H1 (cell line): ENCODE data around the gene TOP3A. TPM values are rescaled to one million over a fixed set of nuclear protein-coding genes. Genes with fewer than 3 reads are reported as not detected.
A peak's percentile ranks its signal among the peaks of the same experiment; 100 is the strongest.

Experiments
- JUND ChIP-seq: IDR thresholded peaks from 2 replicates; pipeline ENCODE4 v1.6.1; 2011; ENCODE audit warnings: mild to moderate bottlenecking, improper control_type of control experiment, low read length
- KDM4A ChIP-seq: IDR thresholded peaks from one replicate; pipeline ENCODE4 v1.7.1; 2012; ENCODE audit warnings: low read depth, mild to moderate bottlenecking, moderate library complexity, low read length, inconsistent platforms; ENCODE audit not compliant: severe bottlenecking
- RAD21 ChIP-seq, 2 experiments: IDR thresholded peaks in 1 of 2; conservative IDR thresholded peaks in 1 of 2; 2 replicates each; pipeline ENCODE4 v1.6.1; 2011; ENCODE audit warnings: low read depth in 2 of 2, low read length in 2 of 2, improper control_type of control experiment in 1 of 2, inconsistent platforms in 1 of 2, mild to moderate bottlenecking in 1 of 2, moderate library complexity in 1 of 2
- TEAD4 ChIP-seq: IDR thresholded peaks from 2 replicates; pipeline ENCODE4 v1.6.1; 2012; ENCODE audit warnings: low read depth, low read length, inconsistent platforms, mixed read lengths
- ZNF274 ChIP-seq: IDR thresholded peaks from 2 replicates; pipeline ENCODE4 v1.7.0; 2012; ENCODE audit warnings: low read length, borderline replicate concordance; ENCODE audit errors: extremely low read depth
- polyA plus RNA-seq, 7 experiments: library from polyadenylated mRNA; depleted of rRNA in 3 of 7; stranded (reverse) in 5 of 7; unstranded in 2 of 7; fragments of >200 nt in 5 of 7; fragments of 200-250 nt in 2 of 7; gene quantifications; 1 replicate in 5 of 7; 2 replicates in 1 of 7; 4 replicates in 1 of 7; pipeline versions ENCODE4 v1.2.1 to v1.2.3, GENCODE V29; 2011 to 2013; ENCODE audit warnings: missing spikeins in 2 of 7, mixed read lengths in 2 of 7
- total RNA-seq: library from RNA; stranded (reverse); fragmentation: NEBNext Ultra II Directional; extraction: Animal tissue kit (Norgen Biotek cat#: 25700); gene quantifications from 2 replicates; pipeline ENCODE4 v1.2.1, GENCODE V29; 2021

TOP3A gene
- total and polyA plus RNA-seq, 2 of the 8 experiments (the other 6 are each of a cell fraction or from before 2014, with no cell fraction given) = 23.4 to 54.3 TPM

DNA sequence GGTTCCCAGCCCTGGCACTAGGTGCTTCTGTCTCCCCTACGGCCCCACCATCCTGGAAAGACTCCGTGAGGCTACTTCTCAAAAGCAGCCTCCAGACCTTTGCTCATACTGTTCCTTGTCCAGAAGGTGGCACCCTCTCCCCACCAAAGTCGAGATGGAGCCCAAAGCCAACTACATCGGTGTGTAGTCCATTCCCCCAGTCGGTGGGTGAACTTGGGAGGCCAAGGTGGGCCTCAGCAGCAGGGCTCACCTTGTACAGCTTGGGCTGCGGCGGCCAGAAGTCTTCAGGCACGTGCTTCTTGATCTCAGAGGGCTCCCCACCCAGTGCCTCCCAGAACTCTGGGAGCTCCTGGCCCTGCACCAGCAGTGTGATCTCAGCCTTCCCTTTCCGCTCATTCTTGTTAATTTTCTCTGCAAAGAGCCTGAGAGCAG lies 66.5 kb downstream of the TOP3A start (continued):
- TF ChIP-seq TEAD4 (no peak), KDM4A (no peak), JUND (no peak), ZNF274 (no peak), RAD21 (IDR thresholded peaks at IDR 0.05 in 1 of 2, conservative IDR thresholded peaks at IDR 0.05 in 1 of 2; ENCODE audit: low read depth in 2 of 2, low read length in 2 of 2) (peak; percentile 85 to 90)
